ENCODE data around the gene CROT. TPM values are rescaled to one million over a fixed set of nuclear protein-coding genes. Genes with fewer than 3 reads are reported as not detected.

The CROT gene, protein sequence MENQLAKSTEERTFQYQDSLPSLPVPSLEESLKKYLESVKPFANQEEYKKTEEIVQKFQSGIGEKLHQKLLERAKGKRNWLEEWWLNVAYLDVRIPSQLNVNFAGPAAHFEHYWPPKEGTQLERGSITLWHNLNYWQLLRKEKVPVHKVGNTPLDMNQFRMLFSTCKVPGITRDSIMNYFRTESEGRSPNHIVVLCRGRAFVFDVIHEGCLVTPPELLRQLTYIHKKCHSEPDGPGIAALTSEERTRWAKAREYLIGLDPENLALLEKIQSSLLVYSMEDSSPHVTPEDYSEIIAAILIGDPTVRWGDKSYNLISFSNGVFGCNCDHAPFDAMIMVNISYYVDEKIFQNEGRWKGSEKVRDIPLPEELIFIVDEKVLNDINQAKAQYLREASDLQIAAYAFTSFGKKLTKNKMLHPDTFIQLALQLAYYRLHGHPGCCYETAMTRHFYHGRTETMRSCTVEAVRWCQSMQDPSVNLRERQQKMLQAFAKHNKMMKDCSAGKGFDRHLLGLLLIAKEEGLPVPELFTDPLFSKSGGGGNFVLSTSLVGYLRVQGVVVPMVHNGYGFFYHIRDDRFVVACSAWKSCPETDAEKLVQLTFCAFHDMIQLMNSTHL
- 3.6 to 8.1 TPM (median 7.4 TPM) in 5 replicates for total RNA-seq (2022; extraction: Qiagen RNA extraction; ENCODE audit: low read depth)

DNA sequence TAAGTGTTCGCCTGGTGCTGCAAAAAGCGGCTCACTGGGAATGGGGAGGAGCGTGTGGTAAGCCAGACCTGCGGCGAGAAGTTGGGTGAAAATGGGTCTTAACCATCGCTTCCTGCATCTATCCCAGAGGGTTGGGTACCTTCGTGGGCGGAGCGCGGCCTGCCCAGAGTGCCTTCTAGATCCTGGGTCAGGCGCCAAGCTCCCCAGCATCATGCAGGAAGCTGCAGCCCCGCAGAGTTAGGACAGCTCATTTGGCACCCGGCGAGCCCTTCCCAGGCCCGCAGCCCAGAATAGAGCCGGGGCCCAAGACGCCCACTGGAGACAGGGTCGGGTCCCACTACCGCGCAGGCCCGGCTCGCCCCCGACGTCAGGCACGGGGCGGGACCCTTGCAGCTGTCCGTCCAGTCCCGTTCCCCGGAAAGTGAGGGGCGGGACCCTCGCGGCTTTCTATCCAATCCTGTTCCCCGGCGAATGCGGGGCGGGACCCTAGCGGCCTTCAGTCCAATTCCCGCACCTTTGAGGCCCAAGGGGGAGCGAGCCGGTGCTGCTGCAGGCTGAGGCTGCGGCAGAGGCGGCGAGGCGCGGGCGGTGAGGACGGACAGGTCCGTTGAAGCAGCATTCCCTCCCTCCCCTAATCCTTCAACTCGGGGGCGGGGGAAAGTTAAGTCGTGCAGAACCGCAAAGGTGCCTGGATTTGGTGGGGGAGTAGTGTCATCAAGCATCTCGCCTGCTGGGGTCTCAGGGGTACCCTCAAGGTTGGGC, at the start of gene CROT:
CROT (plus strand) TSS at position 499 of the 762 bp plus-strand sequence. CDS start 3,405 bp downstream, outside the sequence.

Other genes with a start within 250 kb of the CROT start
- gene DMTF1, start 193.2 kb upstream of the CROT start, total RNA-seq (2022; extraction: Qiagen RNA extraction; ENCODE audit: low read depth): 14.7 to 21.4 TPM (median 19.2 TPM) in 5 replicates
- 16.5 to 31.4 TPM (median 29.4 TPM) in 5 replicates for gene TMEM243, start 125.9 kb upstream of the CROT start, total RNA-seq (2022; extraction: Qiagen RNA extraction; ENCODE audit: low read depth)
- gene ABCB4, start 130.0 kb downstream of the CROT start, total RNA-seq (2022; extraction: Qiagen RNA extraction; ENCODE audit: low read depth): not detected in 5 replicates

Measured in A549 treated with RU486 at 1 μM for 4 hours (cell line).